ENCODE data around the gene UBE3B.

The UBE3B gene

GRCh38 chr12:109494348-109494881 is 17.0 kb downstream of the UBE3B start:
- in situ Hi-C loops (cut with MboI; ENCODE audit: low sequenced_read_pairs) = no loop called here

- in situ Hi-C loops (cut with MboI; ENCODE audit: low sequenced_read_pairs) = no loop called here
Observed at GRCh38 chr12:109495012-109495411, 17.6 kb downstream of the UBE3B start.

GRCh38 chr12:109496306-109496705 is 18.9 kb downstream of the UBE3B start:
- in situ Hi-C loops (cut with MboI; ENCODE audit: low sequenced_read_pairs) = no loop called here

GRCh38 chr12:109497675-109498074 is 20.2 kb downstream of the UBE3B start:
- in situ Hi-C loops (cut with MboI; ENCODE audit: low sequenced_read_pairs) = no loop called here

- in situ Hi-C loops (cut with MboI; ENCODE audit: low sequenced_read_pairs) = no loop called here
Observed at GRCh38 chr12:109500406-109501185, 23.2 kb downstream of the UBE3B start.

- in situ Hi-C loops (cut with MboI; ENCODE audit: low sequenced_read_pairs) = no loop called here
Observed at GRCh38 chr12:109501299-109501698, 23.9 kb downstream of the UBE3B start.

GRCh38 chr12:109502332-109502731 is 24.9 kb downstream of the UBE3B start:
- in situ Hi-C loops (cut with MboI; ENCODE audit: low sequenced_read_pairs) = no loop called here

- in situ Hi-C loops (cut with MboI; ENCODE audit: low sequenced_read_pairs) = no loop called here
Observed at GRCh38 chr12:109503611-109504010, 26.2 kb downstream of the UBE3B start.

GRCh38 chr12:109504068-109504467 is 26.6 kb downstream of the UBE3B start:
- in situ Hi-C loops (cut with MboI; ENCODE audit: low sequenced_read_pairs) = no loop called here

- in situ Hi-C loops (cut with MboI; ENCODE audit: low sequenced_read_pairs) = no loop called here
Observed at GRCh38 chr12:109510196-109510595, 32.8 kb downstream of the UBE3B start.

GRCh38 chr12:109512608-109513007 is 35.2 kb downstream of the UBE3B start:
- in situ Hi-C loops (cut with MboI; ENCODE audit: low sequenced_read_pairs) = no loop called here

GRCh38 chr12:109513051-109513450 is 35.6 kb downstream of the UBE3B start:
- in situ Hi-C loops (cut with MboI; ENCODE audit: low sequenced_read_pairs) = no loop called here

GRCh38 chr12:109513977-109514376 is 36.5 kb downstream of the UBE3B start:
- in situ Hi-C loops (cut with MboI; ENCODE audit: low sequenced_read_pairs) = no loop called here

- in situ Hi-C loops (cut with MboI; ENCODE audit: low sequenced_read_pairs) = no loop called here
Observed at GRCh38 chr12:109517619-109518018, 40.2 kb downstream of the UBE3B start.

- in situ Hi-C loops (cut with MboI; ENCODE audit: low sequenced_read_pairs) = no loop called here
Observed at GRCh38 chr12:109518820-109519665, 41.6 kb downstream of the UBE3B start.

GRCh38 chr12:109519787-109520186 is 42.4 kb downstream of the UBE3B start:
- in situ Hi-C loops (cut with MboI; ENCODE audit: low sequenced_read_pairs) = no loop called here

- in situ Hi-C loops (cut with MboI; ENCODE audit: low sequenced_read_pairs) = no loop called here
Observed at GRCh38 chr12:109521831-109522230, 44.4 kb downstream of the UBE3B start.

- in situ Hi-C loops (cut with MboI; ENCODE audit: low sequenced_read_pairs) = no loop called here
Observed at GRCh38 chr12:109523071-109523470, 45.6 kb downstream of the UBE3B start.

- in situ Hi-C loops (cut with MboI; ENCODE audit: low sequenced_read_pairs) = no loop called here
Observed at GRCh38 chr12:109523504-109523903, 46.1 kb downstream of the UBE3B start.

GRCh38 chr12:109524466-109525278 is 47.2 kb downstream of the UBE3B start:
- in situ Hi-C loops (cut with MboI; ENCODE audit: low sequenced_read_pairs) = no loop called here

GRCh38 chr12:109525279-109525585 is 47.8 kb downstream of the UBE3B start:
- in situ Hi-C loops (cut with MboI; ENCODE audit: low sequenced_read_pairs) = no loop called here
